IMR-90 (cell line): ENCODE data around the gene TFCP2. TPM values are rescaled to one million over a fixed set of nuclear protein-coding genes. Genes with fewer than 3 reads are reported as not detected.

Experiments
- ATAC-seq: fragments of 200-7000 bp; cut with Tn5 transposase; 2 replicates; pipeline ENCODE4 v1.9.1; 2020; ENCODE audit warnings: low read depth, mild to moderate bottlenecking, moderate library complexity
- BruUV-seq: library from RNA; stranded (reverse); fragments of 400-500 nt; replicated peaks from 2 replicates; lab custom pipeline; 2021; lab: Mats Ljungman, UMichigan
- CTCF ChIA-PET: fragments of 300-600 bp; formaldehyde crosslinking; extraction: SDS; loops from one replicate; lab custom pipeline; 2021; ENCODE audit warnings: antibody characterized with exemption; lab: Yijun Ruan, JAX
- POLR2A ChIA-PET: fragments of 300-600 bp; sonication (Branson Sonifier 250); formaldehyde crosslinking; loops from one replicate; lab custom pipeline; 2022; ENCODE audit warnings: antibody characterized with exemption; ENCODE audit not compliant: unreplicated experiment; lab: Charles Lee
- DNase-seq: peaks from one replicate; pipeline ENCODE4 v3.0.0; 2013
- H2AFZ ChIP-seq: replicated peaks from 2 replicates; pipeline ENCODE3; 2013; ENCODE audit warnings: low read length, mild to moderate bottlenecking; ENCODE audit not compliant: poor library complexity
- H2AK5ac ChIP-seq: 2 replicates; pipeline ENCODE4 v1.6.1; 2013; ENCODE audit warnings: low read depth, low read length, inconsistent platforms
- H2AK9ac ChIP-seq: replicated peaks from 2 replicates; pipeline ENCODE3; 2013; ENCODE audit warnings: mild to moderate bottlenecking, low read depth, low read length, moderate library complexity; ENCODE audit not compliant: poor library complexity
- H2BK120ac ChIP-seq: 2 replicates; pipeline ENCODE4 v1.6.1; 2013; ENCODE audit warnings: low read depth, low read length, inconsistent platforms
- H2BK15ac ChIP-seq: 3 replicates; pipeline ENCODE4 v1.6.1; 2013; ENCODE audit warnings: low read depth, low read length, inconsistent platforms
- H2BK20ac ChIP-seq: 2 replicates; pipeline ENCODE4 v1.6.1; 2013; ENCODE audit warnings: low read depth, mild to moderate bottlenecking, inconsistent platforms, low read length, moderate library complexity
- H2BK5ac ChIP-seq: 2 replicates; pipeline ENCODE4 v1.6.1; 2013; ENCODE audit warnings: mild to moderate bottlenecking, low read depth, low read length, inconsistent platforms; ENCODE audit not compliant: poor library complexity, severe bottlenecking
- H3K14ac ChIP-seq: replicated peaks from 2 replicates; pipeline ENCODE4 v1.6.1; 2013; ENCODE audit warnings: low read depth, low read length, inconsistent platforms
- H3K18ac ChIP-seq: 2 replicates; pipeline ENCODE4 v1.6.1; 2013; ENCODE audit warnings: low read depth, low read length, control low read depth
- H3K23ac ChIP-seq: 2 replicates; pipeline ENCODE4 v1.6.1; 2013; ENCODE audit warnings: low read depth, low read length, inconsistent platforms
- H3K27ac ChIP-seq: 2 replicates; pipeline ENCODE4 v1.5.1; 2013; ENCODE audit warnings: mild to moderate bottlenecking, control low read depth, low read length; ENCODE audit not compliant: insufficient read depth
- H3K27me3 ChIP-seq: 2 replicates; pipeline ENCODE4 v1.6.1; 2013; ENCODE audit warnings: low read length; ENCODE audit not compliant: control insufficient read depth, insufficient read depth
- H3K36me3 ChIP-seq: 2 replicates; pipeline ENCODE4 v1.6.1; 2013; ENCODE audit warnings: low read length, mixed read lengths; ENCODE audit not compliant: control insufficient read depth, insufficient read depth
- H3K4ac ChIP-seq: 2 replicates; pipeline ENCODE4 v1.6.1; 2013; ENCODE audit warnings: low read depth, low read length, inconsistent platforms
- H3K4me1 ChIP-seq: 2 replicates; pipeline ENCODE4 v1.6.1; 2013; ENCODE audit warnings: low read length, mixed read lengths; ENCODE audit not compliant: control insufficient read depth, insufficient read depth
- H3K4me2 ChIP-seq: 2 replicates; pipeline ENCODE4 v1.6.1; 2013; ENCODE audit warnings: low read depth, mild to moderate bottlenecking, control low read depth, low read length, moderate library complexity
- H3K4me3 ChIP-seq: 2 replicates; pipeline ENCODE4 v1.5.1; 2013; ENCODE audit warnings: low read depth, mild to moderate bottlenecking, control low read depth, low read length, moderate library complexity; ENCODE audit not compliant: insufficient read depth
- H3K56ac ChIP-seq: 2 replicates; pipeline ENCODE4 v1.6.1; 2013; ENCODE audit warnings: low read length, inconsistent platforms; ENCODE audit not compliant: insufficient read depth; ENCODE audit errors: extremely low read depth
- H3K79me1 ChIP-seq, 2 experiments: 2 replicates each; pipeline ENCODE4 v1.6.1; 2013; ENCODE audit warnings: low read length in 2 of 2, inconsistent platforms in 1 of 2, low read depth in 1 of 2
- H3K9ac ChIP-seq: 2 replicates; pipeline ENCODE4 v1.6.1; 2013; ENCODE audit warnings: low read depth, low read length, control low read depth
- H3K9me1 ChIP-seq: 2 replicates; pipeline ENCODE4 v1.6.1; 2013; ENCODE audit warnings: low read length, inconsistent platforms; ENCODE audit not compliant: insufficient read depth
- H3K9me3 ChIP-seq: 2 replicates; pipeline ENCODE4 v1.6.1; 2013; ENCODE audit warnings: low read length; ENCODE audit not compliant: control insufficient read depth, insufficient read depth
- H4K20me1 ChIP-seq: 2 replicates; pipeline ENCODE4 v1.6.1; 2013; ENCODE audit warnings: low read length, inconsistent platforms; ENCODE audit not compliant: insufficient read depth
- H4K5ac ChIP-seq: 2 replicates; pipeline ENCODE4 v1.6.1; 2013; ENCODE audit warnings: mild to moderate bottlenecking, low read depth, low read length, control low read depth
- H4K8ac ChIP-seq, 2 experiments: 2 replicates each; pipeline ENCODE4 v1.6.1; 2013; ENCODE audit warnings: low read depth in 2 of 2, low read length in 2 of 2, control low read depth in 1 of 2, inconsistent platforms in 1 of 2
- H4K91ac ChIP-seq: 2 replicates; pipeline ENCODE4 v1.6.1; 2013; ENCODE audit warnings: low read depth, low read length, inconsistent platforms; ENCODE audit not compliant: insufficient read depth
- BHLHE40 ChIP-seq: fragments of 150-350 bp; IDR thresholded peaks from 2 replicates; pipeline ENCODE4 v1.6.1; 2016; ENCODE audit warnings: mild to moderate bottlenecking, low read depth, low read length
- CEBPB ChIP-seq: IDR thresholded peaks from 2 replicates; pipeline ENCODE4 v1.6.1; 2012; ENCODE audit warnings: low read depth, low read length, improper control_type of control experiment
- WGBS, 2 experiments: methylation state at CpG; one replicate each; pipeline versions ENCODE4 v1.1.5 to v1.1.7; 2013; ENCODE audit warnings: missing lambda C conversion rate in 2 of 2; ENCODE audit not compliant: insufficient read length in 1 of 2; ENCODE audit errors: extremely low coverage in 2 of 2; 5-methylcytosine and 5-hydroxymethylcytosine counted together
- dilution Hi-C: fragments of 300-500 bp; cut with HindIII; formaldehyde crosslinking; loops from one replicate; pipeline ENCODE4 v1.14.3; 2018; ENCODE audit warnings: low sequenced_read_pairs; ENCODE audit not compliant: unreplicated experiment
- in situ Hi-C: fragments of 300-500 bp; cut with MboI; formaldehyde crosslinking; loops from 3 replicates; pipeline ENCODE4 v1.14.3; 2019; ENCODE audit warnings: low sequenced_read_pairs, inconsistent platforms, mixed read lengths
- intact Hi-C: fragments of 100-400 bp; cut with micrococcal nuclease; formaldehyde crosslinking; loops from 2 replicates; pipeline ENCODE4 v1.10.0; 2022
- polyA plus RNA-seq, 3 experiments: library from polyadenylated mRNA; depleted of rRNA; stranded (reverse); fragments of >200 nt; gene quantifications; 2 replicates each; pipeline ENCODE4 v1.2.3, GENCODE V29; 2012; ENCODE audit warnings: low replicate concordance in 1 of 3
- total RNA-seq: library from RNA; depleted of rRNA; stranded (reverse); fragments of >200 nt; gene quantifications from 2 replicates; pipeline ENCODE4 v1.2.3, GENCODE V29; 2012

Gene TFCP2
- total and polyA plus RNA-seq, 2 of the 4 experiments (the other 2 are of a cell fraction), result 10.0 to 15.4 TPM

DNA sequence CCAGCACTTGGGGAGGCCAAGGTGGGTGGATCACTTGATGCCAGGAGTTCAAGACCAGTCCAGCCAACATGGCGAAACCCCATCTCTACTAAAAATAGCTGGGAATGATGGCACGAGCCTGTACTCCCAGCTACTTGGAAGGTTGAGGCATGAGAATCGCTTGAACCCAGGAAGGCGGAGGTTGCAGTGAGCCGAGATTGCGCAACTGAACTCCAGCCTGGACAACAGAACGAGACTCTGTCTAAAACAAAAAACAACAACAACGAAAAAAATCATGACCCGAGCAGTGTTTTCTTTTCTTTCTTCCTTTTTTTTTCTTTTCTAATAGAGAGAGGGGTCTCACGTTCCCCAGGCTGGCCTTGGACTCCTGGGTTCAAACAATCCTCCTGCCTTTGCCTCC is 86.0 kb downstream of the TFCP2 start:
- Histone ChIP-seq H3K27me3 (no peaks in the 10 kb centered on the region), H4K20me1 (peaks cover 11% of the 10 kb centered on the region), H4K5ac (no peak overlapping the region), H3K79me1 (peaks cover 4 to 12% of the 10 kb centered on the region in 2 experiments; a peak in 3 of 4 replicates), H3K9me3 (no peaks in the 10 kb centered on the region), H4K8ac (no peak overlapping the region), H3K18ac (no peak overlapping the region), H4K91ac (no peak overlapping the region), H3K4me2 (no peak overlapping the region), H3K23ac (no peak overlapping the region), H2AFZ (no peak overlapping the region), H3K36me3 (no peaks in the 10 kb centered on the region; the same call in 1 of the 2 replicates), H3K9me1 (no peaks in the 10 kb centered on the region), H2AK9ac (no peak overlapping the region), H2BK5ac (no peak overlapping the region), H3K4me3 (no peak overlapping the region), H2BK120ac (no peak overlapping the region), H3K56ac (no peak overlapping the region), H3K4me1 (peaks cover under 1% of the 10 kb centered on the region; the same call in 1 of the 2 replicates), H3K4ac (no peak overlapping the region), H2AK5ac (no peak overlapping the region), H2BK20ac (no peak overlapping the region), H3K27ac (no peak overlapping the region), H3K9ac (no peak overlapping the region), H2BK15ac (no peak overlapping the region), H3K14ac (no peak overlapping the region)
- ChIA-PET POLR2A (no interaction called here), CTCF (no interaction called here)
- in situ Hi-C loops (loop anchor here (10.0 kb wide), 1 partner anchor 258 kb away; the partner anchor contains the start of gene CELA1), dilution Hi-C loops (no loop called here), intact Hi-C loops (loop anchor here (10.0 kb wide), 1 partner anchor 258 kb away; the partner anchor contains the start of gene CELA1)
- DNase-seq (no peak), ATAC-seq (no peak)
- no peak for TF ChIP-seq BHLHE40
- TF ChIP-seq CEBPB, result peak; percentile 88
- 100% methylated on average over 5 of the region's 10 CpGs; no CpG with 5 or more reads in 1 of the 2 experiments for WGBS, 2 experiments
- no TSS peak for BruUV-seq
